ENCODE data around the gene SKAP1.
A peak's percentile ranks its signal among the peaks of the same experiment; 100 is the strongest.

DNA sequence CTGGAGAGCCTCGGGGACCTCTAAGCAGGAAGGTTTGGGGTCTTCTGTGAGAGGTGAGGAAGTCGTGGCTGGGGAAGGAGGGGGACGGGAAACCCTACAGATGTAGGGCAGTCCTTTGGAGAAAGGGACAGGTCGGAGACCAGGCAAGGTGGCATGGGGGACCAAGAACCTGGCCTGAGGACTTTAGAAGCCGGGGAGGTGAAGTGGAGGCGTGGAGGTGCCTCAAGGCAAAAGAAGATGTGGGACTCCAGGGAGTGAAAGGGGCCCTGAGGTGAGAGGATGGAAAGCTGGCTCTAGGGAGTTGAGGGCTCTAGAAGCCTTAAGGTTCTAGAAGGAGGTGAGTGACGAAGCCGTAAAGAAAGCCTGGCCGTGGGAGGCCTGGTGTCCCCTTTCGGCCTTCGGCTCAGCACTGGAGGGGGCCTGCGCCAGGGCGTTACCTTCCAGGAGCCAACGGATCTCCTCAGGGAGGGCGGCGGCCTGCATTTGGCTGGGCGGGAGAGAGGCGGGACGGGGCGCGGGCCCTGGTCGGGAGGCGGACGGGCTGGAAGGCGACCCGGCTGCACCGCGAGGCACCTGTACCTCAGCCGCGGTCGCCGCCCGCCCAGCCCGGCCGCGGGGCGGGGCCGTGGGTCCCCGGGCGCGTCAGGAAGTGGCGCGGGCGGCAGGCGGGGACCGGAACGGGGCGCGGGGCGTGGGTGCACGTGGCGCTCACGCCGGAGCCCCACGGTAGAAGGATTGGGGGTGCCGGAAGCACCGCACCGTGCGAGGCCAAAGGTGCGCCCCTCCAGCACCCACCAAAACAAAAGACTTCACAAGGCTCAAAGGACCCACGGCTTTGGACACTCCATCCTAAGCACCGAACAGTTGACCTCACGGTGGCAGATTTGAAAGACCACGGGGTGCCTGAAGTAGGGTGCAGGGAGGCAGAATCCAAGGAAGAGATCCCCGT is at the start of gene SKAP1:
- TF ChIP-seq POLR2A (IDR thresholded peaks at IDR 0.05; ENCODE audit: low read length) (peak; percentile 69), GATA1 (IDR thresholded peaks at IDR 0.05; ENCODE audit: low read depth, low read length) (no peak)

Data from erythroblast (primary cell).